GM19467 (cell line): Measurements from ENCODE around the gene SCAI.
"Not testable (repeated sequence)": the region's sequence is repeated elsewhere in the genome, so short reads cannot be mapped to it uniquely, and the experiment has no call there.

ENCODE experiments used
- ATAC-seq: cut with Tn5 transposase; IDR thresholded peaks from one replicate; pipeline ENCODE4 v1.9.1; 2021; ENCODE audit warnings: mild to moderate bottlenecking, moderate library complexity; ENCODE audit not compliant: unreplicated experiment

Gene SCAI

GRCh38 chr9:125150349-125151245 lies 7.3 kb upstream of the SCAI start:
- ATAC-seq = no peak

- no peak for ATAC-seq
These were observed 4.1 kb upstream of the SCAI start for GRCh38 chr9:125147401-125147951.

DNA sequence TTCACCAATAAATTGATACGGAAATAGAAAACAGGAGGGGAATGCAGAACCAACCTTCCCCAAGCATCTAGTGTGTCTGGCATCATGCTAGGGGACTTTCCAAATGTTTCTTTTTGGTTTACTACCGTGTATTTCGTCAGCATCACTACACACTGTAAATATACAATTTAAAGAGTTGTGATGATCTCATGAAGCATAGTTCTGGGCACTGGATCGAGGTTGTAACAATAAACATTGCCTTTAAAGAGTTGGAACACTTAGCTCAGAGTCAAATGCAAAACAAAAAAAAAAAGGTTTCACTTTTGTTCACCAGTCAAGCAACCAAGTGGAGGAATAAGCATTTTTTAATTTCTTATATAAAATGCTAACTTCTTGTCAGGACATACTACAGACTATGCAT lies 2.9 kb upstream of the SCAI start:
- ATAC-seq = no peak

DNA sequence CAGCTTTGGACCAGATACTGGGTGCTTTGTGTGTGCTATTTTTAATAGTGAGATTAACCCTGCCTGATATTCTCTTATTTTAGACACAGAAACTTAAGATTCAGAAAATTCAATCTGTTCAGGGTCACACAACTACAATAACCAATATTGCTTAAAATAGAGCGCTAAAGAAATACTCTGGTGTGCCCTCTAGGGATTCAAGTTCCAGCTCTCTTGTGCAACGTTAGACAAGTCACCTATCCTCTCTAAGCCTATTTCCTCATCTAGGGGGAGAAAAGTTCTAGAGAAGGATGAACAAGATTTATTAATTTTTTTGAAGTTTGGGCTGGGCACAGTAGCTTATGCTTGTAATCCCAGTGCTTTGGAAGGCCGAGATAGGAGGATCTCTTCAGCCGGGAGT lies 2.1 kb upstream of the SCAI start:
- no peak for ATAC-seq

- no peak for ATAC-seq
These were observed 560 bp downstream of the SCAI start for GRCh38 chr9:125142560-125143376.

GRCh38 chr9:125141751-125142150 lies 1.6 kb downstream of the SCAI start:
- ATAC-seq = no peak

DNA sequence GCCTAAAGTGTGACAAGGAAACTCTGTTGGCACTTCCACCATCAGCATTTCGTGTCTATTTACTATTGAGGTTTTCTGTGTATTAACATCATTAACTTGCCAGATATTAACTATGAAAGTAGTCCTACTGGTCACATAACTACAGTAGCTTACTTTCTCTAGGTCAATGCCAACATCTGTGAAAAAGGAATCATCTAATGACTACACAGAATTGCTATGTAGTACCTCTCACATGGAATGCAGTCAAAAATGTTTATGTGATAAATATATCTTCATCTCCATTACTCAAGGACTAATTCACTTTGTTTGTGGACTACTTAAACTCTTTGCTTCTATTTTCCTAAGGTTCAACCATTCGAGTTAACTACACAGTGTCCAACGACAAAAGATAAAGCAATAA lies 2.1 kb downstream of the SCAI start:
- ATAC-seq = no peak

DNA sequence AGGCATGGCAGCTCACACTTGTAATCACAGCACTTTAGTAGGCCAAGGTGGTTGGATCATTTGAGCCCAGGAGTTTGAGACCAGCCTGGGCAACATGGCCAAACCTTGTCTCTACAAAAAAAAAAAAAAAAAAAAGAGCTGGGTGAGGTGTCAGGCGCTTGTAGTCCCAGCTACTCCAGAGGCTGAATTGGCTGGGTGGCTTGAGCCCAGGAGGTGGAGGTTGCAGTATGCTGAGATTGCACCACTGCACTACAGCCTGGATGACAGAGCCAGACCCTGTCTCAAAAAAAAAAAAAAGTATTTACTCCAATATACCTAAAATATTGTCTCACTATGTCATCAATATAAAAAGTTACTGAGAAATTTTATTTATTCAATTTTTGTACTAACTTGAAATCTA lies 2.8 kb downstream of the SCAI start:
- ATAC-seq = no peak

DNA sequence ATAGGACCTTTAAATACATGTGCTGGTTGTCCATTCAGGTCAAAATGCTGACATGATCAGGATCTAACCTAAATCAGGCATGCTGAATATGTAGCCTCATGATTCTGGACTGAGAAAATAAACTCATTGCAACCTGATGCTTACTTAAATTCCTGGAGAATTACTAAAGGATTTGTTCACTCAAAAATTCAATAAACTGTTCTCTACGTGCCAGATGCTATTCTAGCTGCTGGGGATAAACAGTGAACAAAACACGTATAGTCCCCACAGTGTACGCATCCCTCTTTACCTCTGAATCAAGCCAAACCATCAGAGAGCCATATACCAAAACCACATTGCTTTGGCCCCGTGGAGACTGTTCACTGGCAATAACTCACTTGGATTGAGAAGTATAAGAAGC lies 6.1 kb downstream of the SCAI start:
- no peak for ATAC-seq

- ATAC-seq = no peak
These were observed 8.4 kb downstream of the SCAI start for GRCh38 chr9:125134976-125135375.

- no peak for ATAC-seq
These were observed 9.7 kb downstream of the SCAI start for GRCh38 chr9:125133403-125134329.

GRCh38 chr9:125131778-125132177 lies 11.6 kb downstream of the SCAI start:
- ATAC-seq = no peak

GRCh38 chr9:125126019-125126746 lies 17.1 kb downstream of the SCAI start:
- ATAC-seq = peak; percentile 91

DNA sequence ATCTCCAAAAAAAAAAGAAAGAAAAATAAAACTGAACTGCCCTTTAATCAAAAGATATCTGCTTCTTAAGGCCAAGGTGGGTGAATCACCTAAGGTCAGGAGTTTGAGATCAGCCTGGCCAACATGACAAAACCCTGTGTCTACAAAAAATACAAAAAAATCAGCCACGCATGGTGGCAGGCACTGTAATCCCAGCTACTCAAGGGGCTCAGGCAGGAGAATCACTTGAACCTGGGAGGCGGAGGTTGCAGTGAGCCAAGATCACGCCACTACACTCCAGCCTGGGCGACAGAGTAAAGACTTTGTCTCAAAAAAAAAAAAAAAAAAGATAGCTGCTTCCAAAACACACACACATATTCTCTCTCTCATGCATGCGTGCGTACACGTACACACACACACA lies 17.8 kb downstream of the SCAI start:
- ATAC-seq = no peak

DNA sequence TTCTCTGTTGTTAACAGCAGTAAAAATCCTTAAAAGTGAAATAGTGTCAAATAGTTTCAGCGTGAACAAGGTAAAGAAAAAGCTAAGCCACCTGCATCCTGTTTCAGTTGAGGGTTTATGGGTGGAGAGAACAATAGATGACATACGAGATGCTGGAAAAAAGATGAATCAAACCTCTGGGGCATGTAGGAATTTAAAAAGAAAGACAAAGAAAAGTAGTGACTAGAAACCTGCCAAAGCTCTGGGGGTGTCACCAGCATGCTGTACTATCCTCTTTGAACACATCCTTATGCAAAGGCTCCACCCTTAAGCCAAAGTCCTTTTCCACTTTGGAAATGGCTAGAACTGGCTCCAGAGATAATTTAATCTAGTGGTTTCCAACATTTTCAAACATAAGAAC lies 22.2 kb downstream of the SCAI start:
- no peak for ATAC-seq

GRCh38 chr9:125119643-125120286 lies 23.6 kb downstream of the SCAI start:
- ATAC-seq = no peak

GRCh38 chr9:125118696-125119095 lies 24.6 kb downstream of the SCAI start:
- ATAC-seq = not testable (repeated sequence)

GRCh38 chr9:125114503-125114902 lies 28.8 kb downstream of the SCAI start:
- not testable (repeated sequence) for ATAC-seq

DNA sequence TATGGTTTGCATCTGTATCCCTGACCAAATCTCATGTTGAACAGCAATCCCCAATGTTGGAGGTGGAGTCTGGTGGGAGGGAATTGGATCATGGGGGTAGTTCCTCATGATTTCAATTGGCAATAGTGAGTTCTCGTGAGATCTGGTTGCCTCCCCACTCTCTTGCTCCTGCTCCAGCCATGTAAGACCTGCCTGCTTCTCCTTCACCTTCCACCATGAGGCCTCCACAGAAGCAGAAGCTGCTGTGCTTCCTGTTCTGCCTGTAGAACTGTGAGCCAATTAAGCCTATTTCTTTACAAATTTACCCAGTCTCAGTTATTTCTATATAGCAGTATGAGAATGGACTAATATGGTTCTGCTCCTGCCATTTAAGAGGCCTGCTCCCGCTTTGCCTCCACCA lies 32.9 kb downstream of the SCAI start:
- ATAC-seq = no peak
